Measurements from ENCODE around the gene TIMM10.

Gene TIMM10

GRCh38 chr11:57491371-57492061 lies 39.0 kb downstream of the TIMM10 start:
- DNase-seq (ENCODE audit: low read depth): no peak

GRCh38 chr11:57490456-57491248 lies 39.9 kb downstream of the TIMM10 start:
- DNase-seq (ENCODE audit: low read depth): no peak
- no peak overlapping the region for H3K4me3 ChIP-seq (ENCODE audit: low read depth, low read length)
- no peak for TF ChIP-seq CTCF (IDR thresholded peaks at IDR 0.05; ENCODE audit: low read depth, low read length, missing control alignments)

More at GRCh38 chr11:57491371-57492061, 39.0 kb downstream of the TIMM10 start:
- H3K4me3 ChIP-seq (ENCODE audit: low read depth, low read length): no peak overlapping the region
- peak; percentile 87 for TF ChIP-seq CTCF (IDR thresholded peaks at IDR 0.05; ENCODE audit: low read depth, low read length, missing control alignments)

GRCh38 chr11:57487920-57488659 lies 42.5 kb downstream of the TIMM10 start:
- no peak for TF ChIP-seq CTCF (IDR thresholded peaks at IDR 0.05; ENCODE audit: low read depth, low read length, missing control alignments)
- no peak overlapping the region for H3K4me3 ChIP-seq (ENCODE audit: low read depth, low read length)
- DNase-seq (ENCODE audit: low read depth): no peak

GRCh38 chr11:57487021-57487778 lies 43.4 kb downstream of the TIMM10 start:
- no peak for TF ChIP-seq CTCF (IDR thresholded peaks at IDR 0.05; ENCODE audit: low read depth, low read length, missing control alignments)
- no peak overlapping the region for H3K4me3 ChIP-seq (ENCODE audit: low read depth, low read length)
- DNase-seq (ENCODE audit: low read depth): no peak

- DNase-seq (ENCODE audit: low read depth): no peak
- H3K4me3 ChIP-seq (ENCODE audit: low read depth, low read length): no peak overlapping the region
- TF ChIP-seq CTCF (IDR thresholded peaks at IDR 0.05; ENCODE audit: low read depth, low read length, missing control alignments): no peak
Observed at GRCh38 chr11:57485217-57485990, 45.1 kb downstream of the TIMM10 start.
